ENCODE data around the gene MLLT6. TPM values are rescaled to one million over a fixed set of nuclear protein-coding genes. Genes with fewer than 3 reads are reported as not detected.

The MLLT6 gene
- total and polyA plus RNA-seq, 2 of the 13 experiments (the other 11 are each of a cell fraction or from before 2014, with no cell fraction given): 50.7 to 69.5 TPM

DNA sequence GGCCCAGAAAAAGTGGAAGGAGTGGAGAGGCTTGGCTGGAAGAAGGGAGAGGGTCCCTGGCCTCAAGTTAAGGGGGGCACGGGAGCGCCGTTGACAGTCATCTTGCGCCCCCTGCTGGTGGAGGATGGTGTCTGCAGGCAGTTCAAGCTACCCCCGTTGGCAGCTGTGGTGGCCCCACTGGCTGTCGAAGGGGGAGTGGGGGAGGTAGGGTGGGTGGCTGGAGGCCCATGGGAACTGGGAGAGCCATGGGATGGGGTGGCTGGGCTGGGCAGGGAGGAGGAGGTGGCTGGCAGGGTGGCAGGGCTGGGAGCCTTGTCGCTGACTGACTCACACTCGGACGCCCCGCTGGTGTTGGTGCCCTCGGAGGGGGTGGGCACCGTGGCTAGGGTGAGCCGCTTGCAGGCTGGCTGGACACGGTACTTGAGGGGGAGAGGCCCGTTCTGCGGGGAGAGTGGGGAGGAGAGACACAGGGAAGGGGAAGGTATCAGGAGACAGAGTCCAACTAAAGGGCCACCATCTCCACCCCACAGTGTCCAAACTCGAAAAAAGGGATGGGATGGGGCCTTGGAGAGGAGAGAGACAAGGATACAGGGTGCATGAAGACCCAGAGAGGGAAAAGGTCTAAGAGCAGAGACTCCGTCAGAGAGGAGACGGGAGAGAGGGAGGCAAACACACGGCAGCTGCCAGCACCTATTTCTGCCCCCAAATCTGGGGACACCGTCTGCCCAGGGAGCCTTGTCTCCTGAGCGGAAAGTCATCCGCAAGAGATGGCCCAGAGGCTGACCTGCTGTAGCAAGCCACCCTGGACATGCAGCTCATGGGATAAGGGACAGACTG, 30.3 kb downstream of the MLLT6 start (continued):
- TF ChIP-seq, protein P1, sequence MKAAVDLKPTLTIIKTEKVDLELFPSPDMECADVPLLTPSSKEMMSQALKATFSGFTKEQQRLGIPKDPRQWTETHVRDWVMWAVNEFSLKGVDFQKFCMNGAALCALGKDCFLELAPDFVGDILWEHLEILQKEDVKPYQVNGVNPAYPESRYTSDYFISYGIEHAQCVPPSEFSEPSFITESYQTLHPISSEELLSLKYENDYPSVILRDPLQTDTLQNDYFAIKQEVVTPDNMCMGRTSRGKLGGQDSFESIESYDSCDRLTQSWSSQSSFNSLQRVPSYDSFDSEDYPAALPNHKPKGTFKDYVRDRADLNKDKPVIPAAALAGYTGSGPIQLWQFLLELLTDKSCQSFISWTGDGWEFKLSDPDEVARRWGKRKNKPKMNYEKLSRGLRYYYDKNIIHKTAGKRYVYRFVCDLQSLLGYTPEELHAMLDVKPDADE (CRISPR knock-in tag; IDR thresholded peaks at IDR 0.05): no peak
- TF ChIP-seq SAP130 (CRISPR knock-in tag; IDR thresholded peaks at IDR 0.05; ENCODE audit: low read depth) (0 out of 2 replicates have a peak, but pooled peaks have one; percentile 30), ZFP91 (CRISPR knock-in tag; IDR thresholded peaks at IDR 0.05; ENCODE audit: borderline replicate concordance) (peak; percentile 6; the same call in 1 of the 2 replicates), ZNF563 (CRISPR knock-in tag; IDR thresholded peaks at IDR 0.05) (0 out of 2 replicates have a peak, but pooled peaks have one; percentile 23), PCBP1 (IDR thresholded peaks at IDR 0.05; ENCODE audit: borderline replicate concordance, low read depth, low read length) (peak; percentile 93), ZNF101 (CRISPR knock-in tag; IDR thresholded peaks at IDR 0.05; ENCODE audit: borderline replicate concordance, low read depth) (no peak), ASH2L (IDR thresholded peaks at IDR 0.05; ENCODE audit: insufficient read length, low read depth, low read length) (peak; percentile 31), REPIN1 (CRISPR knock-in tag; IDR thresholded peaks at IDR 0.05; ENCODE audit: borderline replicate concordance, low read depth) (peak; percentile 19; the same call in 1 of the 2 replicates), ZNF512 (CRISPR knock-in tag; IDR thresholded peaks at IDR 0.05) (no peak), SALL1 (CRISPR knock-in tag; IDR thresholded peaks at IDR 0.05) (peak; percentile 22; the same call in 1 of the 2 replicates), ZNF512B (CRISPR knock-in tag; IDR thresholded peaks at IDR 0.05; ENCODE audit: borderline replicate concordance) (0 out of 2 replicates have a peak, but pooled peaks have one; percentile 31)
- TF ChIP-seq, protein P2, sequence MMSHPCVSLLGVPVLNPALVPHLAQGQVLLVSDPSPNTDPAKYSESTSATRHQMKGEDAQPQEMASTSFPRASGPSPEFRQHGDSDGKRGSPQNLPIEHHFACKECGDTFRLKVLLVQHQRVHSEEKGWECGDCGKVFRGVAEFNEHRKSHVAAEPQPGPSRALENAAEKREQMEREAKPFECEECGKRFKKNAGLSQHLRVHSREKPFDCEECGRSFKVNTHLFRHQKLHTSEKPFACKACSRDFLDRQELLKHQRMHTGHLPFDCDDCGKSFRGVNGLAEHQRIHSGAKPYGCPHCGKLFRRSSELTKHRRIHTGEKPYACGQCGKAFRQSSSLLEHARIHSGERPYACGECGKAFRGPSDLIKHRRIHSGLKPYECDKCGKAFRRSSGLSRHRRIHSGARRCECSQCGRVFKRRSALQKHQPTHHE (CRISPR knock-in tag; IDR thresholded peaks at IDR 0.05; ENCODE audit: borderline replicate concordance): 0 out of 2 replicates have a peak, but pooled peaks have one; percentile 66
- TF ChIP-seq, protein P3, sequence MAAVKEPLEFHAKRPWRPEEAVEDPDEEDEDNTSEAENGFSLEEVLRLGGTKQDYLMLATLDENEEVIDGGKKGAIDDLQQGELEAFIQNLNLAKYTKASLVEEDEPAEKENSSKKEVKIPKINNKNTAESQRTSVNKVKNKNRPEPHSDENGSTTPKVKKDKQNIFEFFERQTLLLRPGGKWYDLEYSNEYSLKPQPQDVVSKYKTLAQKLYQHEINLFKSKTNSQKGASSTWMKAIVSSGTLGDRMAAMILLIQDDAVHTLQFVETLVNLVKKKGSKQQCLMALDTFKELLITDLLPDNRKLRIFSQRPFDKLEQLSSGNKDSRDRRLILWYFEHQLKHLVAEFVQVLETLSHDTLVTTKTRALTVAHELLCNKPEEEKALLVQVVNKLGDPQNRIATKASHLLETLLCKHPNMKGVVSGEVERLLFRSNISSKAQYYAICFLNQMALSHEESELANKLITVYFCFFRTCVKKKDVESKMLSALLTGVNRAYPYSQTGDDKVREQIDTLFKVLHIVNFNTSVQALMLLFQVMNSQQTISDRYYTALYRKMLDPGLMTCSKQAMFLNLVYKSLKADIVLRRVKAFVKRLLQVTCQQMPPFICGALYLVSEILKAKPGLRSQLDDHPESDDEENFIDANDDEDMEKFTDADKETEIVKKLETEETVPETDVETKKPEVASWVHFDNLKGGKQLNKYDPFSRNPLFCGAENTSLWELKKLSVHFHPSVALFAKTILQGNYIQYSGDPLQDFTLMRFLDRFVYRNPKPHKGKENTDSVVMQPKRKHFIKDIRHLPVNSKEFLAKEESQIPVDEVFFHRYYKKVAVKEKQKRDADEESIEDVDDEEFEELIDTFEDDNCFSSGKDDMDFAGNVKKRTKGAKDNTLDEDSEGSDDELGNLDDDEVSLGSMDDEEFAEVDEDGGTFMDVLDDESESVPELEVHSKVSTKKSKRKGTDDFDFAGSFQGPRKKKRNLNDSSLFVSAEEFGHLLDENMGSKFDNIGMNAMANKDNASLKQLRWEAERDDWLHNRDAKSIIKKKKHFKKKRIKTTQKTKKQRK (IDR thresholded peaks at IDR 0.05; ENCODE audit: low read length): no peak

All from HepG2 (cell line).